HepG2 (cell line): ENCODE measurements around the gene VARS1. TPM values are rescaled to one million over a fixed set of nuclear protein-coding genes. Genes with fewer than 3 reads are reported as not detected.

Source experiments
- ATF1 ChIP-seq: IDR thresholded peaks from 2 replicates; pipeline ENCODE4 v1.6.1; 2016; ENCODE audit warnings: mild to moderate bottlenecking, control low read depth
- FLYWCH1 ChIP-seq: sonication (generic); formaldehyde crosslinking; IDR thresholded peaks from 2 replicates; pipeline ENCODE4 v1.8.1; 2023; ENCODE audit warnings: mild to moderate bottlenecking, missing genetic modification reagents
- FOXJ3 ChIP-seq: sonication (generic); formaldehyde crosslinking; IDR thresholded peaks from 2 replicates; pipeline ENCODE4 v1.4.0; 2020; ENCODE audit warnings: missing genetic modification reagents, mild to moderate bottlenecking, borderline replicate concordance
- KDM5A ChIP-seq: fragments of 200-600 bp; sonication (generic); IDR thresholded peaks from 2 replicates; pipeline ENCODE4 v1.7.0; 2018; ENCODE audit warnings: antibody characterized with exemption, mild to moderate bottlenecking, low read length, borderline replicate concordance
- MIER3 ChIP-seq: IDR thresholded peaks from 2 replicates; pipeline ENCODE4 v1.6.1; 2016; ENCODE audit warnings: missing compliant biosample characterization, borderline replicate concordance
- SAFB2 ChIP-seq: sonication (generic); formaldehyde crosslinking; IDR thresholded peaks from 2 replicates; pipeline ENCODE4 v1.5.1; 2020; ENCODE audit warnings: missing genetic modification reagents, low read depth, mild to moderate bottlenecking, borderline replicate concordance
- SETDB1 ChIP-seq: sonication (generic); formaldehyde crosslinking; IDR thresholded peaks from 2 replicates; pipeline ENCODE4 v1.5.1; 2020; ENCODE audit warnings: missing genetic modification reagents, mild to moderate bottlenecking, borderline replicate concordance
- ZFP36L1 ChIP-seq: sonication (generic); formaldehyde crosslinking; IDR thresholded peaks from 2 replicates; pipeline ENCODE4 v1.8.0; 2022; ENCODE audit warnings: mild to moderate bottlenecking, missing genetic modification reagents, moderate library complexity
- ZNF383 ChIP-seq: sonication (generic); formaldehyde crosslinking; IDR thresholded peaks from 2 replicates; pipeline ENCODE4 v1.4.0; 2020; ENCODE audit warnings: missing genetic modification reagents, mild to moderate bottlenecking, borderline replicate concordance
- ZNF614 ChIP-seq: IDR thresholded peaks from 2 replicates; pipeline ENCODE4 v1.6.1; 2018; ENCODE audit warnings: missing biosample characterization, missing genetic modification reagents, inconsistent platforms, borderline replicate concordance
- ZNF670 ChIP-seq: sonication (generic); formaldehyde crosslinking; IDR thresholded peaks from 2 replicates; pipeline ENCODE4 v1.8.0; 2022; ENCODE audit warnings: mild to moderate bottlenecking, missing genetic modification reagents, borderline replicate concordance
- ZNF709 ChIP-seq: sonication (generic); formaldehyde crosslinking; IDR thresholded peaks from 2 replicates; pipeline ENCODE4 v1.5.0; 2020; ENCODE audit warnings: mild to moderate bottlenecking, missing genetic modification reagents
- ZNF781 ChIP-seq: sonication (generic); formaldehyde crosslinking; IDR thresholded peaks from 2 replicates; pipeline ENCODE4 v1.5.1; 2020; ENCODE audit warnings: borderline replicate concordance, mild to moderate bottlenecking, missing genetic modification reagents; ENCODE audit errors: not compliant biosample characterization
- polyA plus RNA-seq, 8 experiments: library from polyadenylated mRNA; depleted of rRNA in 3 of 8; stranded (reverse) in 7 of 8; unstranded in 1 of 8; fragments of >200 nt; fragmentation: Illumina TruSeq in 4 of 8; extraction: Trizol in 4 of 8; gene quantifications; 2 replicates each; pipeline versions ENCODE4 v1.2.1 to v1.2.3, GENCODE V29; 2011 to 2016; ENCODE audit warnings: low read depth in 4 of 8, missing spikeins in 1 of 8, mixed read lengths in 1 of 8; ENCODE audit not compliant: insufficient read depth in 1 of 8
- total RNA-seq, 5 experiments: library from RNA; depleted of rRNA; stranded (reverse); fragments of >200 nt; fragmentation: Illumina TruSeq; extraction: Trizol; gene quantifications; 2 replicates each; pipeline ENCODE4 v1.2.3, GENCODE V29; 2016; ENCODE audit warnings: low read depth in 1 of 5
- TF ChIP-seq, protein P1 (sequence below): sonication (generic); formaldehyde crosslinking; IDR thresholded peaks from 2 replicates; pipeline ENCODE4 v1.5.0; 2020; ENCODE audit warnings: mild to moderate bottlenecking, missing genetic modification reagents, borderline replicate concordance
- TF ChIP-seq, protein P2 (sequence below): sonication (generic); formaldehyde crosslinking; IDR thresholded peaks from 2 replicates; pipeline ENCODE4 v1.5.0; 2020; ENCODE audit warnings: mild to moderate bottlenecking, missing genetic modification reagents, borderline replicate concordance
- TF ChIP-seq, protein P3 (sequence below): fragments of 450-650 bp; IDR thresholded peaks from 2 replicates; pipeline ENCODE4 v1.6.1; 2017

The VARS1 gene
- total and polyA plus RNA-seq, 2 of the 13 experiments (the other 11 are each of a cell fraction or from before 2014, with no cell fraction given), result 14.7 to 56.1 TPM

DNA sequence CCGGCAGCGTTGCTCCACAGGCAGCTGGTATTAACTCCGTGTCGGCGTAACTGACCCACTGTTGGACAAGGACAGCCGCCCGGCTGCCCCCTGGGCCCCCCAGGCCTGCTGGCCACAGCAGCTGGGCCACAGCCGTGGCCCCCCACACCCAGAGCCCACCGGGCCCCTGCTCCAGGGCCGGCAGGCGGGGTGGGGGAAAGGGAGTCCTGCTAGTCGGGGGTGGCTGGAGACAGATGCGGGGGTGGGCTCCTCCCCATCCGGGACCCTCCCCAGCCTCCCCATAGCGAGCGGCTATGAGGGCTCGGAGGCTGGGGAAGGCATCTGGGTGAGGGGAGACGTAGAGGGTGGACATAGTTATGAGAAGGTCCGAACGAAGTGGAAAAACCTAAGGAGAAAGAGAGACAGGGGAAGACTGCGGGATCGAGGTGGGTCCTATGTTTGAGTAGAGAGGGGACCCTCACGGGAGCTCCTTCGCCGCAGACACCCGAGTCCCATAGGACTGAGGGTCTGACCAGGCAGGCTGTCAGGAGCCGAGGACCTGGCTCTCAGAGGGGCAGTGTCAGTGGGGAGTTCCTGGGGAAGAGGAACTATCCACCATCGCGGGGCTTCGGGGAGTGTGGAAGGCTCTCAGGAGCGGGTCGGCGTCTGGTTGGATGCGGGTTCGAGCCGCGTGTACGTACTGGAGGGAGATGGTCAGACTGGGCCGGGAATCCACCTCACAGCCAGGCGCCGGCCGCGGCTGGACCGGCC is 511 bp downstream of the VARS1 start (continued):
- TF ChIP-seq, protein P1, sequence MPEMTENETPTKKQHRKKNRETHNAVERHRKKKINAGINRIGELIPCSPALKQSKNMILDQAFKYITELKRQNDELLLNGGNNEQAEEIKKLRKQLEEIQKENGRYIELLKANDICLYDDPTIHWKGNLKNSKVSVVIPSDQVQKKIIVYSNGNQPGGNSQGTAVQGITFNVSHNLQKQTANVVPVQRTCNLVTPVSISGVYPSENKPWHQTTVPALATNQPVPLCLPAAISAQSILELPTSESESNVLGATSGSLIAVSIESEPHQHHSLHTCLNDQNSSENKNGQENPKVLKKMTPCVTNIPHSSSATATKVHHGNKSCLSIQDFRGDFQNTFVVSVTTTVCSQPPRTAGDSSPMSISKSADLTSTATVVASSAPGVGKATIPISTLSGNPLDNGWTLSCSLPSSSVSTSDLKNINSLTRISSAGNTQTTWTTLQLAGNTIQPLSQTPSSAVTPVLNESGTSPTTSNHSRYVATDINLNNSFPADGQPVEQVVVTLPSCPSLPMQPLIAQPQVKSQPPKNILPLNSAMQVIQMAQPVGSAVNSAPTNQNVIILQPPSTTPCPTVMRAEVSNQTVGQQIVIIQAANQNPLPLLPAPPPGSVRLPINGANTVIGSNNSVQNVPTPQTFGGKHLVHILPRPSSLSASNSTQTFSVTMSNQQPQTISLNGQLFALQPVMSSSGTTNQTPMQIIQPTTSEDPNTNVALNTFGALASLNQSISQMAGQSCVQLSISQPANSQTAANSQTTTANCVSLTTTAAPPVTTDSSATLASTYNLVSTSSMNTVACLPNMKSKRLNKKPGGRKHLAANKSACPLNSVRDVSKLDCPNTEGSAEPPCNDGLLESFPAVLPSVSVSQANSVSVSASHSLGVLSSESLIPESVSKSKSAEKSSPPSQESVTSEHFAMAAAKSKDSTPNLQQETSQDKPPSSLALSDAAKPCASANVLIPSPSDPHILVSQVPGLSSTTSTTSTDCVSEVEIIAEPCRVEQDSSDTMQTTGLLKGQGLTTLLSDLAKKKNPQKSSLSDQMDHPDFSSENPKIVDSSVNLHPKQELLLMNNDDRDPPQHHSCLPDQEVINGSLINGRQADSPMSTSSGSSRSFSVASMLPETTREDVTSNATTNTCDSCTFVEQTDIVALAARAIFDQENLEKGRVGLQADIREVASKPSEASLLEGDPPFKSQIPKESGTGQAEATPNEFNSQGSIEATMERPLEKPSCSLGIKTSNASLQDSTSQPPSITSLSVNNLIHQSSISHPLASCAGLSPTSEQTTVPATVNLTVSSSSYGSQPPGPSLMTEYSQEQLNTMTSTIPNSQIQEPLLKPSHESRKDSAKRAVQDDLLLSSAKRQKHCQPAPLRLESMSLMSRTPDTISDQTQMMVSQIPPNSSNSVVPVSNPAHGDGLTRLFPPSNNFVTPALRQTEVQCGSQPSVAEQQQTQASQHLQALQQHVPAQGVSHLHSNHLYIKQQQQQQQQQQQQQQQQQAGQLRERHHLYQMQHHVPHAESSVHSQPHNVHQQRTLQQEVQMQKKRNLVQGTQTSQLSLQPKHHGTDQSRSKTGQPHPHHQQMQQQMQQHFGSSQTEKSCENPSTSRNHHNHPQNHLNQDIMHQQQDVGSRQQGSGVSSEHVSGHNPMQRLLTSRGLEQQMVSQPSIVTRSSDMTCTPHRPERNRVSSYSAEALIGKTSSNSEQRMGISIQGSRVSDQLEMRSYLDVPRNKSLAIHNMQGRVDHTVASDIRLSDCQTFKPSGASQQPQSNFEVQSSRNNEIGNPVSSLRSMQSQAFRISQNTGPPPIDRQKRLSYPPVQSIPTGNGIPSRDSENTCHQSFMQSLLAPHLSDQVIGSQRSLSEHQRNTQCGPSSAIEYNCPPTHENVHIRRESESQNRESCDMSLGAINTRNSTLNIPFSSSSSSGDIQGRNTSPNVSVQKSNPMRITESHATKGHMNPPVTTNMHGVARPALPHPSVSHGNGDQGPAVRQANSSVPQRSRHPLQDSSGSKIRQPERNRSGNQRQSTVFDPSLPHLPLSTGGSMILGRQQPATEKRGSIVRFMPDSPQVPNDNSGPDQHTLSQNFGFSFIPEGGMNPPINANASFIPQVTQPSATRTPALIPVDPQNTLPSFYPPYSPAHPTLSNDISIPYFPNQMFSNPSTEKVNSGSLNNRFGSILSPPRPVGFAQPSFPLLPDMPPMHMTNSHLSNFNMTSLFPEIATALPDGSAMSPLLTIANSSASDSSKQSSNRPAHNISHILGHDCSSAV (CRISPR knock-in tag), result 0 out of 2 replicates have a peak, but pooled peaks have one; percentile 13
- TF ChIP-seq SETDB1 (CRISPR knock-in tag), result 0 out of 2 replicates have a peak, but pooled peaks have one; percentile 8
- TF ChIP-seq FOXJ3, result no peak
- no peak for TF ChIP-seq FLYWCH1
- TF ChIP-seq, protein P2, sequence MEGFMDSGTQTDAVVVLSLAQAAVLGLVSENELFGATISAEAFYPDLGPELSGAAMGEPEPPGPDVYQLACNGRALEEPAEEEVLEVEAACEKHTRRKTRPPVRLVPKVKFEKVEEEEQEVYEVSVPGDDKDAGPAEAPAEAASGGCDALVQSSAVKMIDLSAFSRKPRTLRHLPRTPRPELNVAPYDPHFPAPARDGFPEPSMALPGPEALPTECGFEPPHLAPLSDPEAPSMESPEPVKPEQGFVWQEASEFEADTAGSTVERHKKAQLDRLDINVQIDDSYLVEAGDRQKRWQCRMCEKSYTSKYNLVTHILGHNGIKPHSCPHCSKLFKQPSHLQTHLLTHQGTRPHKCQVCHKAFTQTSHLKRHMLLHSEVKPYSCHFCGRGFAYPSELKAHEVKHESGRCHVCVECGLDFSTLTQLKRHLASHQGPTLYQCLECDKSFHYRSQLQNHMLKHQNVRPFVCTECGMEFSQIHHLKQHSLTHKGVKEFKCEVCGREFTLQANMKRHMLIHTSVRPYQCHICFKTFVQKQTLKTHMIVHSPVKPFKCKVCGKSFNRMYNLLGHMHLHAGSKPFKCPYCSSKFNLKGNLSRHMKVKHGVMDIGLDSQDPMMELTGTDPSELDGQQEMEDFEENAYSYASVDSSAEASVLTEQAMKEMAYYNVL (CRISPR knock-in tag), result no peak
- peak; percentile 74 for TF ChIP-seq KDM5A
- TF ChIP-seq ZNF670 (CRISPR knock-in tag), result peak; percentile 50; the same call in 1 of the 2 replicates
- TF ChIP-seq ZNF709 (CRISPR knock-in tag), result peak; percentile 30; the same call in 1 of the 2 replicates
- no peak for TF ChIP-seq SAFB2
- TF ChIP-seq MIER3 (CRISPR knock-in tag), result 0 out of 2 replicates have a peak, but pooled peaks have one; percentile 10
- TF ChIP-seq, protein P3, sequence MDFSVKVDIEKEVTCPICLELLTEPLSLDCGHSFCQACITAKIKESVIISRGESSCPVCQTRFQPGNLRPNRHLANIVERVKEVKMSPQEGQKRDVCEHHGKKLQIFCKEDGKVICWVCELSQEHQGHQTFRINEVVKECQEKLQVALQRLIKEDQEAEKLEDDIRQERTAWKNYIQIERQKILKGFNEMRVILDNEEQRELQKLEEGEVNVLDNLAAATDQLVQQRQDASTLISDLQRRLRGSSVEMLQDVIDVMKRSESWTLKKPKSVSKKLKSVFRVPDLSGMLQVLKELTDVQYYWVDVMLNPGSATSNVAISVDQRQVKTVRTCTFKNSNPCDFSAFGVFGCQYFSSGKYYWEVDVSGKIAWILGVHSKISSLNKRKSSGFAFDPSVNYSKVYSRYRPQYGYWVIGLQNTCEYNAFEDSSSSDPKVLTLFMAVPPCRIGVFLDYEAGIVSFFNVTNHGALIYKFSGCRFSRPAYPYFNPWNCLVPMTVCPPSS, result no peak
- TF ChIP-seq ZNF383 (CRISPR knock-in tag), result peak; percentile 81; the same call in 1 of the 2 replicates
- 0 out of 2 replicates have a peak, but pooled peaks have one; percentile 28 for TF ChIP-seq ZNF614 (CRISPR knock-in tag)
- 0 out of 2 replicates have a peak, but pooled peaks have one; percentile 44 for TF ChIP-seq ZFP36L1 (CRISPR knock-in tag)
- no peak for TF ChIP-seq ATF1 (CRISPR knock-in tag)
- TF ChIP-seq ZNF781 (CRISPR knock-in tag), result peak; percentile 34
